NK-92 (cell line): ENCODE measurements around the gene ANAPC16.
"Not testable (repeated sequence)": the region's sequence is repeated elsewhere in the genome, so short reads cannot be mapped to it uniquely, and the experiment has no call there.

Experiments used
- DNase-seq: peaks from one replicate; lab custom pipeline; 2025; ENCODE audit not compliant: unreplicated experiment; lab: John Stamatoyannopoulos, UW

Gene ANAPC16

DNA sequence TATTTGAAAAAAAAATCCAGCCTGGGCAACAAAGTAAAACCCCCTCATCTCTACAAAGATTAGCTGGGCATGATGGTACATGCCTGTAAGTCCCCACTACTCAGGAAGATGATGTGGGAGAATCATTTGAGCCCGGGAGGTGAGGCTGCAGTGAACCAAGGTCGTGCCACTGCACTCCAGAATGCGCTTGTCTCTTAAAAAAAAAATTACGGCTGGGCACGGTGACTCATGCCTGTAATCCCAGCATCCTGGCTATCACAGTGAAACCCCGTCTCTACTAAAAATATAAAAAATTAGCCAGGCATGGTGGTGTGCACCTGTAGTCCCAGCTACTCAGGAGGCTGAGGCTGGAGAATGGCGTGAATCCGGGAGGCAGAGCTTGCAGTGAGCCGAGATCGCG lies 4.4 kb upstream of the ANAPC16 start:
- not testable (repeated sequence) for DNase-seq

- not testable (repeated sequence) for DNase-seq
Measured at GRCh38 chr10:72211832-72212231, 4.0 kb upstream of the ANAPC16 start.

GRCh38 chr10:72218325-72218724 lies 2.5 kb downstream of the ANAPC16 start:
- DNase-seq = no peak

DNA sequence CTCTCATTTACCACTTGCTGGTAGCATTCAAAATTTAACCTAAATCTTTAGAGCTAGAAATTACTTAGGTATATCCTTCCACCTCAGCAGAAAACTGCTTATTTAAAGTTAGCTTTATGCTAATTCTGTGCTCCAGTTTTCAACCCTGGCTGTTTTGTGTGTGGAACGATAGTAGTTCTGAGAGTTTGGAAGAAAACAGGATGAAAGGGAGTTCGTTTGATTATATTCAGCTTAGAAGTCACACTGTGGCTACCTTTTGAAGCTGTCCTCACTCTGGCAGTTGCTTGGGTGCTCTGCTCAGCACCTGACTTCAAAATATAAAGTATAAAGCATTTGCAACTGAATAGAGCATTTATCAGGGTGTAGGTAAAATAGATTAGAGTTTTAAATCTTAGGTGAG lies 2.9 kb downstream of the ANAPC16 start:
- DNase-seq = no peak

- no peak for DNase-seq
Measured at GRCh38 chr10:72219235-72219814, 3.5 kb downstream of the ANAPC16 start.

- DNase-seq = no peak
Measured at GRCh38 chr10:72220637-72221036, 4.8 kb downstream of the ANAPC16 start.

- no peak for DNase-seq
Measured at GRCh38 chr10:72221278-72221677, 5.5 kb downstream of the ANAPC16 start.

- DNase-seq = no peak
Measured at GRCh38 chr10:72223743-72224101, 7.9 kb downstream of the ANAPC16 start.

- not testable (repeated sequence) for DNase-seq
Measured at GRCh38 chr10:72224191-72224590, 8.4 kb downstream of the ANAPC16 start.

GRCh38 chr10:72226418-72227027 lies 10.7 kb downstream of the ANAPC16 start:
- DNase-seq = no peak

GRCh38 chr10:72227826-72228225 lies 12.0 kb downstream of the ANAPC16 start:
- no peak for DNase-seq

DNA sequence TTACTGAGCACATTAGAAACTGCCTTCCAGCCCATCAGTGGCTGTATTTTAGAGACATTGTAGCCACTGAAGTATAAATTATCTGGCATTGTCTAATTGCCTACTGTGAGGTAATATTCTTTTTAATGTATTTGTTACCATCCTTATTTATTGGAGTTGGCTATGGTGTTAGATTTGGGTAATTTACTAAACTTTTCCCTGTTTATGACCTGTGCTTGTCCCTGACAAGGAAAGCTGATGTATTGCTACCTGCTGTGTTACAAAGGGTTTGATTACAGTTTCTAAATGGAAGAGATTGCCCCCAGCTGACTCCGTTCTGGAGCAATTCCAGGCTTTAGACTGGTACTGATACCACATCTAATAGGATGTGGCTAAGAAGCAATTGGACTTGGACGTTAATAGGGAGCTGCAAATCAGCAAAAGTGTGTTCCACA lies 12.5 kb downstream of the ANAPC16 start:
- DNase-seq = no peak

- no peak for DNase-seq
Measured at GRCh38 chr10:72229261-72230251, 13.7 kb downstream of the ANAPC16 start.

DNA sequence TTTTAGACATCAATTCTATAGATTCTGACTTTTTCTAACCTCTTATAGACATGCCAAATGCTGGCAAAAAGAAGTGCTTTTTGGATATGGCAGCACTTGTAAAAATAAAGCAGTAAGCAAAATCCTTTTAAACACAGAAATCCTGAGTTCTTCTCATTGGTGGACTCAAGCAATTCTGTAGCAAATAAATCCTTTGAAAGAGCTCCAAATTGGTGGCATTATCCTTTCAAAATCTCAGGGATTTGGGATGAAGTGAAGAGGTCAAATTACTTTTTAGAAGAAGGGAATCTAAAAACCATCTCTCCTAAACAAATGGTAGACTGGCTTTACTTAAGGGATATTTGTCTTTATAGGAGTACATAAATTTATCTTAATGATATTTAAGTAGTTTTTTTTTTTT lies 17.8 kb downstream of the ANAPC16 start:
- no peak for DNase-seq

DNA sequence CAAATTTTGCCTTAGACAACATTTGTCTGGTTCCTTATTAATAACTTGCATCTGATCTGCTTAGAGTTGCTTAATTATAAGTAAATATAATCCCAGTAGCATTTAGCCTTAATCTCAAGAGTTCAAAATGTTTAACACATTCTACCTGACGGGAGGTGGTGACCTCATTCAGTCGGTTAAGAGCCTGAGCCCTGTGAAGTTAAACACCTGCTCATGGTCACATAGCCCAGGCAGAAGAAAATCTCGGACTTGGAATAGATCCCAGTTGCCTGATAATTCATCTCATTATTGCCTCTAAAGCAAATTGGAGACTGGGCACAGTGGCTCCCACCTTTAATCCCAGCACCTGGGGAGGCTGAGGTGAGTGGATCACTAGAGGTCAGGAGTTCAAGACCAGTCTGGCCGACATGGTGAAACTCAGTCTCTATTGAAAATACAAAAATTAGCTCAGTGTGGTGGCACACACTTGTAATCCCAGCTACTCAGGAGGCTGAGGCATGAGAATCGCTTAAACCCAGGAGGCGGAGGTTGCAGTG lies 18.8 kb downstream of the ANAPC16 start:
- no peak for DNase-seq

- DNase-seq = no peak
Measured at GRCh38 chr10:72235544-72236279, 19.9 kb downstream of the ANAPC16 start.

GRCh38 chr10:72238392-72239175 lies 22.8 kb downstream of the ANAPC16 start:
- DNase-seq = no peak

- DNase-seq = no peak
Measured at GRCh38 chr10:72239409-72239808, 23.6 kb downstream of the ANAPC16 start.

DNA sequence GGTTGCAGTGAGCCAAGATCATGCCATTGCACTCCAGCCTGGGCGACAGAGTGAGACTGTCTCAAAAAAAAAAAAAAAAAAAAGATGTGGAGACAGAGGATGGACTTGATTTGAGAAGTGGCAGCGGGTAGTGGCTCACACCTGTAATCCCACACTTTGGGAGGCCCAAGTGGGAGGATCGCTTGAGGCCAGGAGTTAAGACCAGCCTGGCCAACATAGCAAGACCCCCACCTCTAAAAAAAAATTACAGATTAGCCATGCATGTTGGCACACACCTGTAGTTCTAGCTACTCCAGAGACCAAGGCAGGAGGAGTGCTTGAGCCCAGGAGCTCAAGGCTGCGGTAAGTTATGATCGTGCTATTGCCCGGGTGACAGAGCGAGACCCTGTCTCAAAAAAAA lies 24.6 kb downstream of the ANAPC16 start:
- DNase-seq = no peak

GRCh38 chr10:72241691-72242252 lies 26.0 kb downstream of the ANAPC16 start:
- DNase-seq = no peak
